CD4-positive, alpha-beta T cell treated with Interleukin-15 for 4 hours (primary cell): Measurements from ENCODE around the gene SPOCD1.

Experiments
- DNase-seq: peaks from one replicate; pipeline ENCODE4 v3.0.0-alpha.2; 2020; ENCODE audit warnings: low spot score

The SPOCD1 gene

DNA sequence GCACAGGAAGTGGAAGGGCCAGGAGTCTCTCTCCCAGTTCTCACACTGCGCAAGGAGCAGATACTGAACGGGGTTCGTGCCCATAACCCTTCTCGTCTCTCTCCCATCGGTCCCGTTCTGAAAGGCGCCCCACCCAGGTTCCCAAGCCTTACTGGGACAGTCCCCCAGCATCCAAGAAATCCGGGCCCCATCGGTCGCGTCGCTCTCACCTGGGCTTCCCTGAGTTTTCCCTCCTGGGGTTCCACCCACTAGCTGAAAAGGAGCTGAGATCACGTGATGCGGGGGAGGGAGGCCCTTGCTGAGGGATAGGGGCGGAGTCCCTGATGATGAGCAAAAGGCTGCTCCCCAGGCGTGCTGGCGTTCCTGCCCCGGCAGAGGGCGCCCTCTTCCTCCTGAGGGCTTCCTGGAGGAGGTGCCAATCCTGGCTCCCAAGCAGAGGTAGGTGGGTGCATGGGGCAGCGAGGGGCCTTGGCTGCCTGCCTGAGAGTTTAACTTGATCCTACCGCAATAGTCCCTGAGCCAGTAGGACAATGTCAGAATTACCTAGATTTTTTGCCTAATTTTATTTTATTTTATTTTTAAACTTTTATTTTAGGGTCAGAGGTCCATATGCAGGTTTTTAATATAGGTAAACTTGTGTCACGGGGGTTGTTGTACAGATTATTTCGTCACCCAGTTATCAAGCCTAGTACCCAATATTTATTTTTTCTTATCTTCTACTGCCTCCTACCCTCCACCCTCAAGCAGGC, at the start of gene SPOCD1:
SPOCD1 (minus strand) TSS at position 271 of the 749 bp plus-strand sequence. CDS start 689 bp downstream, outside the sequence.
- peak; percentile 83 for DNase-seq

DNA sequence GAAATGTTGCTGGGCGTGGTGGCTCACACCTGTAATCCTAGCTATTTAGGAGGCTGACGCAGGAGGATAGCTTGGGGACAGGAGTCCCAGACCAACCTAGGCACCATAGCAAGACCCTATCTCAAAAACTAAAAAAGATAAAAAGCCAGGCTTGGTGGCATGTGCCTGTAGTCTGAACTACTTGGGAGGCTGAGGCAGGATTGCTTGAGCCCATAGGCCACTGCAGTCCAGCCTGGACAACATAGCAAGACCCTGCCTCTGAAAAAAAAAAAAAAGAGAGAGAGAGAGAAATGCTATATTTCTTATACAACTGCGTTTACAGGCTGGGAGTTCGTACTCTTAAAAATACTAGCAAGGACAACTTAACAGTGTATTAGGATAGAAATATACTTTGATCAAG, 46.2 kb upstream of the SPOCD1 start:
- no peak for DNase-seq

DNA sequence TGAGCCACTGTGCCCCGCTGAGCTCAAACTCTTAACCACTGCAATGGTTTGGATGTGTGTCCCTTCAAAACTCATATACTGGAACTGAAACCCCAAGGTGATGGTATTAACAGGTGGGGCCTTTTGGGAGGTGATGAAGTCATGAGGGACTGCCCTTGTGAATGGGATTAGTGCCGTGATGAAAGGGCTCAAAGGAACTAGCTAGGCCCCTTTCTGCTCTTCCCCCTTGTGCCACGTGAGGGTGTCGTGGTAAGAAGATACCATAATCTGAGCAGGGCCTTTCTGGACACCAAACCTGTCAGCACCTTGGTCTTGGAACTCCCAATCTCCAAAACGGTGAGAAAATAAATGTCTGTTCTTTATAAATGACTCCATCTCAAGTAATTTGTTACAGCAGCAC, 45.5 kb upstream of the SPOCD1 start:
- DNase-seq: peak; percentile 10

DNA sequence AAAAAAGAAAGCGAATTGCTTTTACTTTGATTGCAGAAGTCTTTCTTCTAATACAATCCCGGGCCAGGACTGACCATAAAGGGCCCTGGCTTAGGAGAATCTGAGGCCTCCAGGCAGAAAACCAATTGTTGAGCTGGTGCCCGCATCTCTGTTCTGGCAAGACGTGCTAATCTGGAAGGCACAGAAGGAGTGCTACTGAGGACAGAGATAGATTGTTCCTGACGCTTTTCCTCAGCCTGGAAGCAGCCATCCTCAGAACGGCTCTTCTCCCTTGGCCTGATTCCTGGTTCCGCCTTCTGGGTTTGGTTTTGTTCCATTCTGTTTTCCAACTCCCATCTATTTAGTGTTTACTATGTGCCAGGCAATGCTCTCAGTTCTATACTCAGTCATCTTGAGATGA, 44.8 kb upstream of the SPOCD1 start:
- DNase-seq: no peak

DNA sequence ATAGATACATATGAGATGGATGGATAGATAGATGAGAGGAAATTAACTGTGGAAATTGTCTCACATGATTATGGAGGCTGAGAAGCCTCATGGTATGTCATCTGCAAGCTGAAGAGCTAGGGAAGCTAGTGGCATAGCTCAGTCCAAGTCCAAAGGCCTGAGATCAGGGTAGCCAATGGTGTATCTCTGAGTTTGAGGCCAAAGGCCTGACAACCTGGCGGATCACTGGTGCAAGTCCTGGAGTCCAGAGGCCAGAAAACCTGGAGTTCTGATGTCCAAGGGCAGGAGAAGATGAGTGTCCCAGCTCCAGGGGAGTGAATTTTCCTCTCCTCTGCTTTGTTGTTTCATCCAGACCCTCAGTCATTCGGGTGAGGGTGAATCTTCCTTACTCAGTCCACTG, 43.9 kb upstream of the SPOCD1 start:
- no peak for DNase-seq

DNA sequence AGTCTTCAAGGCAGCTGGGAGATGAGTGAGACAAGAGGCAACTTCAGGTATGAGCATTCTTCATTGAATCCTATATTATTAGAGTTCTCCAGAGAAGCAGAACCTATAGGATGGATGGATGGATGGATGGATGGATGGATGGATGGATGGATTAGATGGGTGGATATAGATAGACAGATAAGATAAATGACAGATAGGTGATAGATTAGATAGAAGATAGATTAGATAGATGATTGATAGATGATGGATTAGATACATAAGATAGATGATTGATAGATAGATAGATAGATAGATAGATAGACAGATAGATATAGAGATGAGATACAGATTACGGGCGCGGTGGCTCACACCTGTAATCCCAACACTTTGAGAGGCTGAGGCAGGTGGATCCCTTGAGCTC, 43.2 kb upstream of the SPOCD1 start:
- no peak for DNase-seq

DNA sequence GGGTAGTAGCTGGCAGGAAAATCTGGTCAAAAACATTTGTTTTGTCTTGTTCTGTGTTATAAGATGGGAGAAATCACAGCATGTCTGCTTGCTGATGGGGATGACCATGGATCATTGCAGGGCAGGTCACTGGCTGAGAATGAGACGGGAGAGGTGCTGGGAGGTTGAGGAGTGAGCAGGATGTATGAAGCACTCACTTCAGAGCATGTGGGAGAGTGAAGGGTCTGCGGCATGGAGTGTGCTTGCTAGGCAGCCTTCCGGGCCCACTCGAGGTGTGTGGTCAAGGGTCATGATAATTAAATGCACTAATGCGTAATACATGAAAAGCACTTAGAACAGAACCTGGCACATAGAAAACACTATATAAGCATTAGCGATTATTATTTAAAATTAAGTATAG, 42.0 kb upstream of the SPOCD1 start:
- DNase-seq: no peak

DNA sequence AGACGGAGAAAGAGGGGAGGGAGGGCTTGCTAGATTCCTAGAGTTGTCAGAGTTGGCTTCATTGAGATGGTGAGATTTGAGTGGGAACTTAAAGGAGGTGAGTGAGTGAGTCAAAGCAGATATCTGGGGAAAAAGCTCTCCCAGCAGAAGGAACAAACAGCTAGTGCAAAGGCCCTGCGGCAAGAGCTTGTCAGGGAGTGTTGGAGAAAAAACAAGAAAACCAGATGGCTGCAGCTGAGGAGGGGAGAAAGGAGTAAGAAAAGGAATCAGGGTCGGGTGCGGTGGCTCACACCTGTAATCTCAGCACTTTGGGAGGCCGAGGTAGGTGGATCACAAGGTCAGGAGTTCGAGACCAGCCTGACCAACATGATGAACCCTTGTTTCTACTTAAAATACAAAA, 40.3 kb upstream of the SPOCD1 start:
- no peak for DNase-seq

DNA sequence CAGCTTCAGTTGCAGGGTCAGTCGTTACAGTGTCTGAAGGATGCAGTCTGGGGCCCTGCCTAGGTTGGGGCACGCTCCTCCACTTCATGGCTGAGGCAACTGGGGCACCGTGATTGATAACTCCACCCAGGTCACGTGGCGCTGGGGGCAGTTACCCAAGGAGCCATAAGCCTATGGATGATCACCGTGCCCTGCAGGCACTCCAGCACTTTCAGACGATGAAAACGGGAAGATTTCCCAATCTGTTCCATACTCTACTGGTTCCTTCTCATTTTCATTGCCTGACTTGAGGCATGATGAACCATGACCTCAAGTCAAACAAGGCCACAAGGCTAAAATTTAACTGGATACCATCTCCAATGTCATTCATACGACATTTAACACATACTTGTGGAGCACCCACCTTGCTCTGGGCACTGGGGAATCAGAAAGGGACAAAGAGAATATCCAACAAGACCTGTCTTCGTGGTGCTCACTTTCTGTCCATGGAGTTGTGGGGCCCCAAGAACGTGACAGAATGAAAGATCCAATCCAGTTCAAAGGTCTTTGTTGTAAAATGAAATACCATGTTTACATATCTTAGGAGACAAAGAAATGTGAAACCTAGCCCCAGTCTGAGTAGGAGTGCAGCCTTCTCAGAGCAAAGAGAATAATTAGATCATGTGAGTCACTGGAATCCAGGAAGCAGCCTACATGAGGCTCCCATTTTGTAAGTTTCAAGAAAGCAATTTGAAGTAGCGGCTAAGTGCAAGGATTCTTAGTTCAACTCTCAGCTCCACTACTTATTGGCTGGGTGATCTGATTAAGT, 39.4 kb upstream of the SPOCD1 start:
- DNase-seq: no peak

DNA sequence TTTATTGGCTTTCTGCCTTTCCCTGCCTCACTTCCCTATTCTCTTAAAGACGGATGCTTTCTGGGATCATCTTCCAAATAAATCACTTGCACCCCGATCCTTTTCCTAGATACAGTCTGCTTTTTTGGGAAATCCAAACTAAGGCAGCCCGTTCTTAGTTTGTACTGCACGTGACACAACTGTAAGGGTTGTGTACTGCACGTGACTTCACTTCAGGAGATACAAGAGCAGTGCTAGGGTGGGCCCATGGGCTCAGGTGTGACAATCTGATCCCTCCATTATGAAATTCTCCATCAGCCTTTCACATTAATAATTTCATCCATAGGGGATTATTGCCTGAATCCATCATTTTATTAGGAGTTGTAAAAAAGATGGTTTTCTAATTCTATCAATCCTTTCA, 33.8 kb upstream of the SPOCD1 start:
- DNase-seq: no peak

DNA sequence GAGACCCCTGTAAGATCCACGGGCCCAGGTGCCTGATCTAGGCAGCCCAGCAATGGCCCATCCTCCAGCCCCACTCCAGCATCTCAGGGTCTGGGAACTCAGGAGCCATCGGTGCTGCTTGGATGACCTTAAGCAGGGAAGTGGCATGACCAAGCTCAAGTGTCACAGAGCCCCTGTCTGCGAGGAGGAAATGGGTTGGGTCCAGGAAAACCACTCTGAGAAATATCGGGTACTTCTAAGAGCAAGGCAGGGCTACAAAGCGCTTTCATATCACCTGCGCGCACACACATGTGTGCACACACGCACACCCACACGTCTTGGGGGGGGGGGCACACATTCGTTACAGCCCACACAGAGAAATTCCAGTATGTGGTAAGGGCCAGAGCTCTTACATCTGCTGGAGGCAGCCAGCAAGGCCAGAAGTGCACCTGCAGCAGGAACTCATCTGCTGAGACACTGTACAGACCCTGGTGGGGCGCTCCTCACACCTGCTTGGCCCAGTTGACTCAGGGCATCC, 32.6 kb upstream of the SPOCD1 start:
- DNase-seq: peak; percentile 55

DNA sequence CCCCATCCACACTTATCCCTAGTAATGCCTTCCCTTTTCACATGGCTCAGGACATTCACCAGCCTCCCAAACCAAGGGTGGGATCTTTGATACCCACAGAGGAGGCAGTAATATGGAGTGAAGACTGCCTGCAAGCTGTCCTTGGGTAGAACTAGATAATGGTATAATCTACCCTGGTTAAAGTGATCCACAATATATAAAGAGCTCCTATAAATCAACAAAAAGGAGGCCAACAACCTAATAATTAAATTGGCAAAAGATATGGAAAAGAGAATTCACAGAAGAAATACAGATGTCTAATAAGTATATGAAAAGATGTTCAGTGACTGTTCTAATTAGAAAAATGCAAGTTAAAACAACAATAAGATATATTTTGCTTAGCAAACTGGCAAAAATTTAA, 30.7 kb upstream of the SPOCD1 start:
- DNase-seq: no peak

DNA sequence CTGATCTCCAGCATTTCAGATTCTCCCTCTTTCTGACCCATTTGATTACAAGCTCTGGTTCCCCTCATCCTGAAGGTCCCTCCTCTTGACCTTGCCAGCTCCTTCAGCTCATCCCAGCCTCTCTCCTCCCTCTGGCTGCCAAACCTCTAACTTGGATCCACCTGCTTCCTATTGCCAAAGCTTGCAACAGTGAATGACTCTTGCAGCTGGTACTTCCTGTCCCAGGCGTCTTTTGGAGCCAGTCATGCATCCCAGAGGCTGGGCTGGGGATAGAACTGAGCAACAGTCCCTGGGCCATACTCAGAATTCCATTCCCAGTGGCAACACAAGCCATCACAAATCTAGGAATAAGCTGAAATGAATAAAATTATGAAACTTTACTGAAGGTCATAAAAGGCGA, 27.7 kb upstream of the SPOCD1 start:
- DNase-seq: no peak

DNA sequence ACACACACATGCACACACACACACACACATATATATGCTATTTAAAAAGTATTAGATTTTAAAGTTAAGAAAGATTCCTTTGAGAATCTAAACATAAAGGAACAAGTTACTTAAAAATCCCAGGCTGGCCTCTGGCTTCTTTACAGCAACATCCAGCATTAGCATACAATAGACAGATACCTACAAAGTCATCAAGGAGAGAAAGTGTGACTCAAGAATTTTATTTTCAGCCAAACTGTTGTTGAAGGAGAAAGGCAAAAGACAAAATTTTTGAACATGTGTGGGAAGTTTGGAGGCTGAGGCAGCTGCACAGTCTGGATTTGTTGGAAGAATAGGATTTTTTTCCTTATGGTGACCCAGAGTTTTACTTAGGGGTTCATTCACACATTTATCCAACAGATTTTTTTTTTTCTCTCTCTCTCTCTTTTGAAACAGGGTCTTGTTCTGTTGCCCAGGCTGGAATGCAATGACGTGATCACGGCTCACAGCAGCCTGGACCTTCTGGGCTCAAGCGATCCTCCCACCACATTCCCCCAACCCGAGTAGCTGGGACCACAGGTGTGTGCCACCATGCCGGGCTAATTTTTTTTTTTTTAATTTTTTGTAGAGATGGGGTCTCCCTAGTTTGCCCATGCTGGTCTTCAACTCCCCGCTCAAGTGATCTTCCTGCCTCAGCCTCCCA, 24.0 kb upstream of the SPOCD1 start:
- no peak for DNase-seq

DNA sequence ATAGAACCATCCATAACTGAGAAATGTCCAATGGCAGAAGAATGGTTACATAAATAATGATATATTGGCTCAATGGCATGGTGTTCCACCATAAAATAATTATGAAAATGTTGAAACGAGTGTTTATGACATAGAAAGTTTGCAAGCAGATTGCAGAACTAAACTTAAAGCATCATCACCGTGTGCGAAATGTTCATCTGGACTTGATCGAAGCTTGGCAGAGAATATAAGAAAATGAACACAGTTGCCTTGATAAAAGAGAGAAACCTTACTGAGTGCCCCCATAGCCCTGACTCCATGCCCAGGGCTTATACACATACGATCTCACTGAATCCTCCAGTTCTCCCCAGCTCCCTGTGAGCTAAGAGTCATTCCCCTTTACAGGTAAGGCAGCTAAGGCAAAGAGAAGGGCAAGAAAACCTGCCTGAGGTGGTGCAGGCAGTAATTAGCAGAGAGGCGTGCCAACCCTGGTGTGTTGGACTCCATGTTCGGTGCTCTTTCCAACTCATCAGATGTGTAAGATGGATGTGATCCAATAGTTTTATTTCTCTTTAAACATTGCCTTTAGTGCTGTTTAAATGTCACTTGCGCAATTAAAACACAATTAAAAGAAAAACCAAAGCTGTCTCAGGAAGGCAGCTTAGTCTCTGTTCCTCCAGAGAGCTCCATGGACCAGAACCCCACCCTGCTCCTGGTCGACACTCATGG, 21.8 kb upstream of the SPOCD1 start:
- no peak for DNase-seq

DNA sequence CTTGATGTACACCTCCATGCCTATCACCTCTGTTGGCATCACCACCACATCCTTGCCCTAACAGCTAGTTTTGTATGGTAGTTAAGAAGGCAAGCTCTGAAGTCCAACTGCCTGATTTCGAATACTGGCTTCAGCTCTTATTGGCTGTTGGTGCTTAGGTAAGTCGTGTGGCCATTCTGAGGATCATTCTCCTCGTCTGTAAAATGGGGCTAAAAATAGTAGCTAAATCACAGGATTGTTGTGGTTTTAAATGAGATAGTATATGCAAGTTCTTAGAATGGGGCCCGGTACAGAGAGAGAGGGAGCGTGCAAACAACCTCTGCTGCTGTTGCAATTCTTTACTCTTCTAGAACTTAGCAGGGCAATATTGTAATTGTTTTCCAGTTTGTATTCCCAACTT, 20.8 kb upstream of the SPOCD1 start:
- no peak for DNase-seq

DNA sequence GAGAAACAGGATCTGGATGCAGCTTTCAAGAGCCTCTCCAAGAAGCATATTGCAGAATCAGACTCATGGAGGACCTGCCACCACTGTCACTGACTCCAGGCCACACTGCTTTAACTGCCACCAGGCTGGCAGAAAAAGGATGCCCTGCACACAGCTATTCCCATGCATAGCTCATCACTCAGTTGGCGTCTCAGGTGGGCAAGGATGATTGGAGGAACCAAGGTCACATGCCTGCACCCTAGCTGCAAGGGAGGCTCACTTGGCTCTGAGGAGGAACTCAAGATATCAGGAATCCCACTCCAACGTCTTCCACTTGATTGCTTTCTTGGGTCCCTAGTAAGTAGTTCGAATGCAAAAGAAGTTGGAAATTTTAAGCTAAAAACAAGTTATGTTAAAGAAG, 19.6 kb upstream of the SPOCD1 start:
- DNase-seq: no peak

DNA sequence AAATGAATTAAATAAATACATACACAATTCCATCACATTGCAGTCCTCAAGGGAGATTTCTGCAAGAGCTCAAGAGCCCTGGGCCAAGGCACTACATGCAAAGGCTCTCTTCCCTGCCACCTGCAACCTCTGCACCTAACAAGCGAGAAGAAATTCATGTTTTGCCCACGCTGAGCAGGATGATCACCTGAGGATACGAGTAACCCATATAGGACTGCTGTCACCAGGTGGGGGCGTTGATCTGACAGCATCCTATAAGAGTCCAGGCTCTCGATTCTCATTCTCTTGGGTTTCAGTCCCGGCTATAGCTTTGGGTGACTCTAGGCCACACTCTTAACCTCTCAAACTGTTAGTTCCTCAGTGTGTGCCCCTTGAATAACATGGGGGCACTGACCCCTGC, 18.7 kb upstream of the SPOCD1 start:
- DNase-seq: peak; percentile 21

DNA sequence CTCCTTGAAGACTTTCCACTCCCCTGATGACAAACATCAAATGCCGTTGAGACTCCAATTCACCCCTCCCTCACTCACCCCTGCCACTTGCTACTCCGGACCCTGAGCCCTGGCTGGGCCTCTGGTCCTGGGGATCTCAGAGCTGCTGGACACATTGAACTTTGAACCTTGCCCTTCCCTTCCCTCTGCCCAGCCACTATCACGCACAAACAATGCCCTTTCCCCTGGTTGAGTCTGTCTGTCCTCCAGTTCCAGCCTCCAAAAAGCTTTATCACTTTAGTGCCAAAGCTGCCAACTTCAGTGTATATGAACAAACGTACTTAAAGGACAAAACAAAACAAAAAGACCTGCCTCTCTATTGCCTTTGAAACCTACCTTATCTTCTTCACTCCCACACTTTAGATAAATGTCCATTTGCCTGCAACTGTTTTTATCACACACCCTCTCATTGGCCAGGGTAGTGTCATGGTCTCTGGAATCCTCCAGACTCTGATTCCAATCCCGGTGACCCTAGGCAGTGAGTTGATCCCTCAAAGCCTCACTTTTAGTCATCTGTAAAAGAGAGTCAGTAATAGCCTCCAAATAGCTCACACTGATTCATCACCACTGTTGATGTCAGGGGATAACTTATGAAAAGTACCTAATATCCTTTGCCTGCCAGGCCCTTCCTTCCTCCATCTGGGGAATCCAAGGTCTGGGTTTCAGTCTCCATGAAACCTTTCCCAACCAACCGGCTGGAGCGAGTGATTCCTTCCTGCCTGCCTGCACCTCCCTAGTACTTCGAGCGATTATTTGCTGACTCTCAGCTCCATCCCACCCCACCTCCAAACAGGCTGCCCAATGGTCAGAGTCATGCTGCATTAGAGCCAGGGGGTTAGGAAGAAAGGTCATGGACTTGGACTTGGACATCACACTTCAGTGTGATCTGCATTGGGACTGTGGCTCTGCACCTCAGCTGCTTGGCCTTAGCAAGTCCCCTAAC, 15.9 kb upstream of the SPOCD1 start:
- DNase-seq: no peak

DNA sequence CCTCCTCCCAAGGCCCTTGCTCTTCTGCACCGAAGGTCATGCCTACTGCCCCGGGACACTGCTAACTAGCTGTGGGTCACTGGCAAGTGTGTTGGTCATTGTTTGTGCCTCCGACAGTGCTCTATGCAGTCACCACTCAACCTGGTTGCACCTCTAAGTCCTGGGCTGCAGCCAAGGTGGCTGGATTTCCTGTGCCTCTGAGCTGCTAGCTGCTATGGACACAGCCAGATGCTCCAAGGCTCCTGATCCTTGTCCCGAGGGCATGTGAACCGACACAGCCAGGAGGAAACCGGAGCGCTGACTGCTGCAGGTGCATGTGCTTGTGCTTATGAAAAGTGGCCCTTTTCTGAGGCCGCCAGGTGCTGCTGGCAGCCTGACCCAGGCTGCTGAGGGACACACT, 14.7 kb upstream of the SPOCD1 start:
- no peak for DNase-seq

DNA sequence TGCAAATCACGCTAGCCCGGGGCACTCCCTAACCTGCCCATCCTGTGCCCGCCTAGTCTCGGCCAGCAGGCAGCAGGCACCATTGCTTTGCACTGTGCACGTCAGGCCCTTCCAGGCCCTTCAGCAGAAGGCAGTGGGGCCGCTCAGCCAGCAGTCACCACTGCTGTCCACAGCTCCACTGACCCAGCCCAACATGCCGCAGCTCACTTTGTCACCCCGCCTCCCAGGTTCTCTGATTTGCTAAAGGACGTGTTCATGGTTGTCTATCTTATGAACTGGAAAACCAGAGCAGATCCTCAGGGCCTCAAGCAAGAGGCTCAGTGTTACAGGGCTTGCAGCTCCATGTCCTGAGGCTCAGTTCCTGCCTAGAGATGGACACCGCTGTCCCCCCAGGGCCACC, 14.2 kb upstream of the SPOCD1 start:
- DNase-seq: no peak
